ENCODE measurements around the gene CFDP1. TPM values are rescaled to one million over a fixed set of nuclear protein-coding genes. Genes with fewer than 3 reads are reported as not detected.

CFDP1 gene
- total RNA-seq, 4 donors from 2014 or later: 32.8 to 55.8 (median 45.7) TPM

GRCh38 chr16:75402159-75402820 is 31.0 kb downstream of the CFDP1 start:
- no peak for DNase-seq
- TF ChIP-seq CTCF (IDR thresholded peaks at IDR 0.05): no peak
- no peak for TF ChIP-seq POLR2A (IDR thresholded peaks at IDR 0.05)
- H3K9me3 ChIP-seq: no peaks in the 10 kb centered on the region
- no peak overlapping the region for H3K4me3 ChIP-seq
- no peaks in the 10 kb centered on the region for H3K27me3 ChIP-seq
- peak overlapping the region; percentile 38 to 77 (median 44) for H3K27ac ChIP-seq
- H3K4me1 ChIP-seq: peaks cover 0 to 17% (median 13%) of the 10 kb centered on the region in 3 donors
- peaks cover 0 to 24% (median 14%) of the 10 kb centered on the region in 3 donors for H3K36me3 ChIP-seq
- WGBS, 2 donors: 27 to 32% methylated on average over 2 of the region's 2 CpGs
- intact Hi-C loops (cut with DNase I): no loop called here

- no peak for DNase-seq
- Histone ChIP-seq H3K4me1 (peaks cover 0 to 17% (median 13%) of the 10 kb centered on the region in 3 donors), H3K4me3 (no peak overlapping the region), H3K9me3 (no peaks in the 10 kb centered on the region), H3K36me3 (peaks cover 0 to 19% (median 10%) of the 10 kb centered on the region in 3 donors), H3K27ac (peak overlapping the region; percentile 25 to 77 (median 40)), H3K27me3 (no peaks in the 10 kb centered on the region)
- TF ChIP-seq CTCF (IDR thresholded peaks at IDR 0.05) (no peak), POLR2A (IDR thresholded peaks at IDR 0.05) (no peak)
- intact Hi-C loops (cut with DNase I): no loop called here
Observed at GRCh38 chr16:75401691-75402090, 31.6 kb downstream of the CFDP1 start.

GRCh38 chr16:75398333-75398732 is 35.0 kb downstream of the CFDP1 start:
- WGBS, 2 donors: no CpG with 5 or more reads among the region's 1 CpG
- Histone ChIP-seq H3K36me3 (peaks cover 0 to 28% (median 3%) of the 10 kb centered on the region in 3 donors), H3K27ac (no peak overlapping the region), H3K4me3 (no peak overlapping the region), H3K4me1 (peaks cover 0 to 21% (median 13%) of the 10 kb centered on the region in 3 donors), H3K9me3 (no peaks in the 10 kb centered on the region), H3K27me3 (no peaks in the 10 kb centered on the region)
- DNase-seq: no peak
- TF ChIP-seq POLR2A (IDR thresholded peaks at IDR 0.05) (no peak), CTCF (IDR thresholded peaks at IDR 0.05) (no peak)
- intact Hi-C loops (cut with DNase I): no loop called here

- Histone ChIP-seq H3K4me1 (peaks cover 0 to 9% (median 0%) of the 10 kb centered on the region in 3 donors), H3K9me3 (no peaks in the 10 kb centered on the region), H3K27me3 (no peaks in the 10 kb centered on the region), H3K4me3 (no peak overlapping the region), H3K36me3 (peaks cover 3 to 59% (median 6%) of the 10 kb centered on the region in 3 donors), H3K27ac (no peak overlapping the region)
- DNase-seq: no peak
- intact Hi-C loops (cut with DNase I): no loop called here
- WGBS, 2 donors: 72 to 94% methylated on average over 5 of the region's 5 CpGs
- TF ChIP-seq CTCF (IDR thresholded peaks at IDR 0.05) (no peak), POLR2A (IDR thresholded peaks at IDR 0.05) (no peak)
Observed at GRCh38 chr16:75394941-75395340, 38.4 kb downstream of the CFDP1 start.

GRCh38 chr16:75392906-75393305 is 40.4 kb downstream of the CFDP1 start:
- H3K27me3 ChIP-seq: no peaks in the 10 kb centered on the region
- H3K27ac ChIP-seq: no peak overlapping the region
- H3K4me1 ChIP-seq: peaks cover 0 to 21% (median 3%) of the 10 kb centered on the region in 3 donors
- H3K9me3 ChIP-seq: no peaks in the 10 kb centered on the region
- TF ChIP-seq CTCF (IDR thresholded peaks at IDR 0.05) (no peak), POLR2A (IDR thresholded peaks at IDR 0.05) (no peak)
- WGBS, 2 donors: 66 to 68% methylated on average over 2 of the region's 2 CpGs
- intact Hi-C loops (cut with DNase I): no loop called here
- no peak overlapping the region for H3K4me3 ChIP-seq
- H3K36me3 ChIP-seq: peaks cover 6 to 78% (median 8%) of the 10 kb centered on the region in 3 donors
- no peak for DNase-seq

Measured in esophagus squamous epithelium (tissue), 5 donors.